Stomach (tissue), 4 donors: ENCODE data around the gene PECR.

Experiments used
- CTCF ChIP-seq, 7 experiments: fragments of 450-650 bp in 4 of 7; fragments of 200-600 bp in 3 of 7; sonication (generic) in 3 of 7; IDR thresholded peaks; one replicate each; pipeline ENCODE4 v1.5.1; 2016 to 2019; ENCODE audit warnings: antibody characterized with exemption in 7 of 7, control low read depth in 2 of 7, mild to moderate bottlenecking in 1 of 7
- EP300 ChIP-seq: sonication (generic); formaldehyde crosslinking; IDR thresholded peaks from one replicate; pipeline ENCODE4 v1.6.1; 2017; ENCODE audit warnings: antibody characterized with exemption
- POLR2A ChIP-seq, 4 donors: fragments of 450-650 bp; IDR thresholded peaks; one replicate each; pipeline ENCODE4 v1.6.1; 2016; ENCODE audit warnings: antibody characterized with exemption in 4 of 4, control low read depth in 2 of 4, mild to moderate bottlenecking in 1 of 4, moderate library complexity in 1 of 4
- POLR2AphosphoS5 ChIP-seq, 3 donors: sonication (generic); formaldehyde crosslinking; IDR thresholded peaks; one replicate each; pipeline ENCODE4 v1.6.1; 2016; ENCODE audit warnings: antibody characterized with exemption in 3 of 3

GRCh38 chr2:216057688-216058193 lies 23.9 kb downstream of the PECR start:
- TF ChIP-seq POLR2AphosphoS5 (IDR thresholded peaks at IDR 0.05) (peak in 1 of 3 donors; percentile 36), CTCF (IDR thresholded peaks at IDR 0.05) (no peak), POLR2A (IDR thresholded peaks at IDR 0.05) (no peak), EP300 (no peak)
